Osteoblast (primary cell): ENCODE results near the gene KLHDC4. TPM values are rescaled to one million over a fixed set of nuclear protein-coding genes. Genes with fewer than 3 reads are reported as not detected.

Experiments
- DNase-seq: peaks from one replicate; pipeline ENCODE4 v3.0.0; 2011; ENCODE audit warnings: low spot score, mixed read lengths; ENCODE audit not compliant: insufficient read length; ENCODE audit errors: missing footprints
- H2AFZ ChIP-seq: 2 replicates; pipeline ENCODE4 v1.6.0; 2011; ENCODE audit warnings: mild to moderate bottlenecking, low read length
- H3K27ac ChIP-seq: 2 replicates; pipeline ENCODE4 v1.5.1; 2011; ENCODE audit warnings: mild to moderate bottlenecking, low read depth, low read length, moderate library complexity
- H3K27me3 ChIP-seq: 2 replicates; pipeline ENCODE4 v1.6.0; 2012; ENCODE audit warnings: mild to moderate bottlenecking, control low read depth, inconsistent platforms, low read length, moderate library complexity; ENCODE audit not compliant: insufficient read depth
- H3K36me3 ChIP-seq: 2 replicates; pipeline ENCODE4 v1.5.1; 2011; ENCODE audit warnings: mild to moderate bottlenecking, low read length, control low read depth, moderate library complexity; ENCODE audit not compliant: insufficient read depth
- H3K4me1 ChIP-seq: 2 replicates; pipeline ENCODE4 v1.5.1; 2011; ENCODE audit warnings: mild to moderate bottlenecking, low read length, control low read depth, moderate library complexity; ENCODE audit not compliant: insufficient read depth
- H3K4me2 ChIP-seq: 2 replicates; pipeline ENCODE4 v1.6.0; 2011; ENCODE audit warnings: mild to moderate bottlenecking, low read length; ENCODE audit not compliant: insufficient read depth
- H3K4me3 ChIP-seq: fragments of 200-600 bp; sonication (generic); 3 replicates; pipeline ENCODE4 v1.5.1; 2012; ENCODE audit warnings: mild to moderate bottlenecking, low read length, inconsistent platforms; ENCODE audit not compliant: insufficient read depth
- H3K79me2 ChIP-seq: 2 replicates; pipeline ENCODE4 v1.6.0; 2012; ENCODE audit warnings: mild to moderate bottlenecking, low read length, control low read depth, inconsistent platforms; ENCODE audit not compliant: insufficient read depth
- H3K9me3 ChIP-seq: 2 replicates; pipeline ENCODE4 v1.5.1; 2011; ENCODE audit warnings: low read depth, low read length, control low read depth
- H4K20me1 ChIP-seq: 2 replicates; pipeline ENCODE4 v1.6.0; 2012; ENCODE audit warnings: mild to moderate bottlenecking, low read length, control low read depth; ENCODE audit not compliant: insufficient read depth
- total RNA-seq: library from RNA; depleted of rRNA; stranded (reverse); fragments of >200 nt; gene quantifications from 2 replicates; pipeline ENCODE4 v1.2.3, GENCODE V29; 2012
- TF ChIP-seq, protein P1 (sequence below): IDR thresholded peaks from 2 replicates; pipeline ENCODE4 v1.5.1; 2011; ENCODE audit warnings: mild to moderate bottlenecking, low read depth, low read length, moderate library complexity; ENCODE audit errors: extremely low read depth

The KLHDC4 gene
- total RNA-seq, 1 donor, result 22.1 TPM

DNA sequence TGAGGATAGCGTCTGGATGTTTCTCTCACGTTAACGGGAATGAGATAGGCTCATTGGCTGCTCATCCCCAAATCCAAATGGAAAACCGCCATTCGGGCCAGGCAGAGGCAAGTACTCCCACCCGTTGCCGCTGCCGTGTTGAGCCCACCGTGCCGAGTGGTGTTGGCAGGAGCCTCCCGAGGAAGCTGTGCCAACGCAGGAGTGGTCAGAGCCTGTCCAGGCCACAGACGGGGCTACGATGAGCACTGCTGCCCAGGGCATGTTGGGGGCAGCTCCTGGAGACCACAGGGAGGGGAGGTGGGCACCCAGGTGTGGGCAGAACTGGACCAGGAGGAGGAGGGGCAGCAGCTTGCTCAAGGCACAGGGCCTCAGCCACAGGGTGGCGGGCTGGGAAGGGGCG lies 72.0 kb downstream of the KLHDC4 start:
- Histone ChIP-seq H2AFZ (no peak overlapping the region), H3K4me1 (no peaks in the 10 kb centered on the region), H3K27ac (no peak overlapping the region), H4K20me1 (no peaks in the 10 kb centered on the region), H3K4me3 (no peak overlapping the region), H3K9me3 (no peaks in the 10 kb centered on the region), H3K79me2 (no peaks in the 10 kb centered on the region), H3K27me3 (peaks cover under 1% of the 10 kb centered on the region), H3K4me2 (no peak overlapping the region), H3K36me3 (no peaks in the 10 kb centered on the region)
- TF ChIP-seq, protein P1, sequence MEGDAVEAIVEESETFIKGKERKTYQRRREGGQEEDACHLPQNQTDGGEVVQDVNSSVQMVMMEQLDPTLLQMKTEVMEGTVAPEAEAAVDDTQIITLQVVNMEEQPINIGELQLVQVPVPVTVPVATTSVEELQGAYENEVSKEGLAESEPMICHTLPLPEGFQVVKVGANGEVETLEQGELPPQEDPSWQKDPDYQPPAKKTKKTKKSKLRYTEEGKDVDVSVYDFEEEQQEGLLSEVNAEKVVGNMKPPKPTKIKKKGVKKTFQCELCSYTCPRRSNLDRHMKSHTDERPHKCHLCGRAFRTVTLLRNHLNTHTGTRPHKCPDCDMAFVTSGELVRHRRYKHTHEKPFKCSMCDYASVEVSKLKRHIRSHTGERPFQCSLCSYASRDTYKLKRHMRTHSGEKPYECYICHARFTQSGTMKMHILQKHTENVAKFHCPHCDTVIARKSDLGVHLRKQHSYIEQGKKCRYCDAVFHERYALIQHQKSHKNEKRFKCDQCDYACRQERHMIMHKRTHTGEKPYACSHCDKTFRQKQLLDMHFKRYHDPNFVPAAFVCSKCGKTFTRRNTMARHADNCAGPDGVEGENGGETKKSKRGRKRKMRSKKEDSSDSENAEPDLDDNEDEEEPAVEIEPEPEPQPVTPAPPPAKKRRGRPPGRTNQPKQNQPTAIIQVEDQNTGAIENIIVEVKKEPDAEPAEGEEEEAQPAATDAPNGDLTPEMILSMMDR, result no peak
- DNase-seq, result peak; percentile 90

- H2AFZ ChIP-seq, result no peak overlapping the region
- TF ChIP-seq, protein P1, result no peak
- DNase-seq, result peak; percentile 92
- no peaks in the 10 kb centered on the region for H4K20me1 ChIP-seq
- no peaks in the 10 kb centered on the region for H3K9me3 ChIP-seq
- H3K4me1 ChIP-seq, result no peaks in the 10 kb centered on the region
- no peak overlapping the region for H3K4me2 ChIP-seq
- no peaks in the 10 kb centered on the region for H3K79me2 ChIP-seq
- H3K27me3 ChIP-seq, result peaks cover 9% of the 10 kb centered on the region
- no peak overlapping the region for H3K4me3 ChIP-seq
- no peaks in the 10 kb centered on the region for H3K36me3 ChIP-seq
- H3K27ac ChIP-seq, result no peak overlapping the region
Observed at GRCh38 chr16:87692756-87693155, 73.0 kb downstream of the KLHDC4 start.

DNA sequence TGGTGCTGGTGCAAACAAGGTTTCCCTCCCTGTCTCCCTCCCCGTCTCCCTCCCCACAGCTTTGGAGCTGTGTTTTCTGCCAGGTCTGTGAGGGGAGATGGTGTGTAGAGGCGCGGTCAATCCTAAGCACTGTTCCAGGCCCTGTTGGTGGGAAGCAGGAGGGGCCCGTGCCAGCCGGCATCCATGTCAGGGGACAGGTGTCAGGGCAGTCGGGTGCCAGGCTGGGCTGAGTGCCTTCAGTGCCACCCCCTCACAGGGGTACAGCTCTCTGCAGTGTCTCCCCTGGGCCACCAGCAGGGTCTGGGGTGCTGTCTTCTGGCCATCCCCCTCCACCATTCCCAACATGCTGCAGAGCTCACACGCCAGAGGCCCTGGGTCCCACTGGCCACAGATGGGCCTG lies 73.6 kb downstream of the KLHDC4 start:
- no peak overlapping the region for H2AFZ ChIP-seq
- no peaks in the 10 kb centered on the region for H3K79me2 ChIP-seq
- DNase-seq, result peak; percentile 86
- TF ChIP-seq, protein P1, result no peak
- H3K4me3 ChIP-seq, result no peak overlapping the region
- no peak overlapping the region for H3K27ac ChIP-seq
- peaks cover 9% of the 10 kb centered on the region for H3K27me3 ChIP-seq
- H3K4me2 ChIP-seq, result no peak overlapping the region
- no peaks in the 10 kb centered on the region for H3K9me3 ChIP-seq
- H3K36me3 ChIP-seq, result no peaks in the 10 kb centered on the region
- H4K20me1 ChIP-seq, result no peaks in the 10 kb centered on the region
- H3K4me1 ChIP-seq, result no peaks in the 10 kb centered on the region

DNA sequence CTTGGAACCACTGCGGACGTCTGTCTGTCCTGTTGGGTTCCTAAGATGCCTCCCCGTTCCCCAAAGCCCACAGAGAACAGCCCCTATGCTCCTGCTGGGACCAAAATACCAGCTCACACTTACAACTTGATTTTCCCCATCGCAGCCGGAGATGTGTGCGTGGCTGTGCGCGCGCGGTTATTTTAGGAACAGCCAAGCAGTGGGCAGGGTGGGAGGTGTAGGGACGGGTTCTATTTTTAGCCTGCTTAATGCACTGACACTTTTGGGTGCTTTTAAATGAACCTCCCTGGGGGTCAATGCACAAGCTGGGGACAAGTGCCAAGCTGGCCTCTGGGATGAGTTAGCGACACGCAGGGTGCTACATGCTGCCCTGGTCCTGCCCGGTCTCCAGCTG lies 74.1 kb downstream of the KLHDC4 start:
- no peak overlapping the region for H3K4me3 ChIP-seq
- no peaks in the 10 kb centered on the region for H3K4me1 ChIP-seq
- TF ChIP-seq, protein P1, result no peak
- peaks cover 11% of the 10 kb centered on the region for H3K27me3 ChIP-seq
- H3K79me2 ChIP-seq, result no peaks in the 10 kb centered on the region
- no peaks in the 10 kb centered on the region for H3K9me3 ChIP-seq
- no peak overlapping the region for H3K27ac ChIP-seq
- H3K36me3 ChIP-seq, result no peaks in the 10 kb centered on the region
- peak; percentile 91 for DNase-seq
- H3K4me2 ChIP-seq, result no peak overlapping the region
- no peaks in the 10 kb centered on the region for H4K20me1 ChIP-seq
- no peak overlapping the region for H2AFZ ChIP-seq
